Astrocyte of the cerebellum (primary cell): ENCODE measurements around the gene STRADA.

Source experiments
- DNase-seq: peaks from one replicate; pipeline ENCODE4 v3.0.0-alpha.2; 2011; ENCODE audit warnings: low read depth
- H3K4me3 ChIP-seq: 2 replicates; pipeline ENCODE4 v1.5.1; 2011; ENCODE audit warnings: mild to moderate bottlenecking, low read depth, low read length, moderate library complexity
- CTCF ChIP-seq: IDR thresholded peaks from 2 replicates; pipeline ENCODE4 v1.5.1; 2012; ENCODE audit warnings: low read length, low read depth, moderate library complexity, mild to moderate bottlenecking; ENCODE audit errors: missing control alignments
- in situ Hi-C: cut with HindIII; loops from 2 replicates; pipeline ENCODE4 v1.10.0; 2017; ENCODE audit warnings: low sequenced_read_pairs

The STRADA gene

GRCh38 chr17:63699638-63700527 is 41.7 kb downstream of the STRADA start, which contains the start of gene LIMD2:
Gene LIMD2, minus strand, starts transcription at chr17:63700125. Its CDS starts 827 bp downstream, at chr17:63699298.
- no peak for DNase-seq
- in situ Hi-C loops = no loop called here
- no peak for TF ChIP-seq CTCF
- peak within 1 kb of the TSS; percentile 51 for H3K4me3 ChIP-seq

GRCh38 chr17:63698886-63699637 is 42.5 kb downstream of the STRADA start:
- in situ Hi-C loops = no loop called here
- H3K4me3 ChIP-seq = peak overlapping the region; percentile 51
- no peak for DNase-seq
- no peak for TF ChIP-seq CTCF

GRCh38 chr17:63698381-63698885 is 43.2 kb downstream of the STRADA start:
- no peak for TF ChIP-seq CTCF
- in situ Hi-C loops = no loop called here
- DNase-seq = no peak
- H3K4me3 ChIP-seq = peak overlapping the region; percentile 51

- no peak for DNase-seq
- H3K4me3 ChIP-seq = no peak overlapping the region
- TF ChIP-seq CTCF = peak; percentile 38
- in situ Hi-C loops = no loop called here
These were observed 44.0 kb downstream of the STRADA start for GRCh38 chr17:63697341-63698286.

GRCh38 chr17:63696381-63696961 is 45.1 kb downstream of the STRADA start:
- TF ChIP-seq CTCF = peak; percentile 61
- in situ Hi-C loops = no loop called here
- DNase-seq = no peak
- H3K4me3 ChIP-seq = no peak overlapping the region
